Fibroblast of villous mesenchyme (primary cell): ENCODE results near the gene PPCS. TPM values are rescaled to one million over a fixed set of nuclear protein-coding genes. Genes with fewer than 3 reads are reported as not detected.
"Not testable (repeated sequence)": the region's sequence is repeated elsewhere in the genome, so short reads cannot be mapped to it uniquely, and the experiment has no call there.

Source experiments
- DNase-seq: peaks from one replicate; pipeline ENCODE4 v3.0.0-alpha.2; 2010; ENCODE audit warnings: low read depth
- H3K4me3 ChIP-seq: 2 replicates; pipeline ENCODE4 v1.5.1; 2011; ENCODE audit warnings: low read depth, mild to moderate bottlenecking, low read length
- total RNA-seq: library from RNA; depleted of rRNA; stranded (reverse); fragments of >200 nt; gene quantifications from 2 replicates; pipeline ENCODE4 v1.2.3, GENCODE V29; 2012
- TF ChIP-seq, protein P1 (sequence below): IDR thresholded peaks from 2 replicates; pipeline ENCODE4 v1.5.1; 2012; ENCODE audit warnings: low read depth, mild to moderate bottlenecking, low read length; ENCODE audit not compliant: insufficient read depth

PPCS gene
- total RNA-seq, 1 donor = 66.5 TPM

DNA sequence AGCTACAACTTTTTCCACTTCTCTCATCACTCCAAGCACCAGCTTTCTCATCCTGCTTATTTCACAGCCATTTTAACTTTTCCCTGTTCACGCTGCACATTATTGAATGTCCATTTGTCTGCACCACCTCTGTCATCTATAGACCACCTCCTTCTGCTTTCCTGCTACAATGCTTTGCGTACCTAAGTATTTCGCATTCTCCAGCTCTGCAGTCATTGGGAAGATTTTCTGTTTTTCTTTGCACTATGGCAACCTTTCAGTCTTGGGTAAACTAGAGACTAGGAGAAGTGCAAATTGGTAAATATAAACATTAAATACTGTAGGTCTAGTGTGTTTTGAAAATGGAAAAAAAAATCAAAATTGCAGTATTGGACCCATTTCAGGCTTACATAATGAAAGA lies 7.6 kb downstream of the PPCS start:
- peak overlapping the region; percentile 79 for H3K4me3 ChIP-seq
- TF ChIP-seq, protein P1, sequence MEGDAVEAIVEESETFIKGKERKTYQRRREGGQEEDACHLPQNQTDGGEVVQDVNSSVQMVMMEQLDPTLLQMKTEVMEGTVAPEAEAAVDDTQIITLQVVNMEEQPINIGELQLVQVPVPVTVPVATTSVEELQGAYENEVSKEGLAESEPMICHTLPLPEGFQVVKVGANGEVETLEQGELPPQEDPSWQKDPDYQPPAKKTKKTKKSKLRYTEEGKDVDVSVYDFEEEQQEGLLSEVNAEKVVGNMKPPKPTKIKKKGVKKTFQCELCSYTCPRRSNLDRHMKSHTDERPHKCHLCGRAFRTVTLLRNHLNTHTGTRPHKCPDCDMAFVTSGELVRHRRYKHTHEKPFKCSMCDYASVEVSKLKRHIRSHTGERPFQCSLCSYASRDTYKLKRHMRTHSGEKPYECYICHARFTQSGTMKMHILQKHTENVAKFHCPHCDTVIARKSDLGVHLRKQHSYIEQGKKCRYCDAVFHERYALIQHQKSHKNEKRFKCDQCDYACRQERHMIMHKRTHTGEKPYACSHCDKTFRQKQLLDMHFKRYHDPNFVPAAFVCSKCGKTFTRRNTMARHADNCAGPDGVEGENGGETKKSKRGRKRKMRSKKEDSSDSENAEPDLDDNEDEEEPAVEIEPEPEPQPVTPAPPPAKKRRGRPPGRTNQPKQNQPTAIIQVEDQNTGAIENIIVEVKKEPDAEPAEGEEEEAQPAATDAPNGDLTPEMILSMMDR = no peak
- DNase-seq = no peak

DNA sequence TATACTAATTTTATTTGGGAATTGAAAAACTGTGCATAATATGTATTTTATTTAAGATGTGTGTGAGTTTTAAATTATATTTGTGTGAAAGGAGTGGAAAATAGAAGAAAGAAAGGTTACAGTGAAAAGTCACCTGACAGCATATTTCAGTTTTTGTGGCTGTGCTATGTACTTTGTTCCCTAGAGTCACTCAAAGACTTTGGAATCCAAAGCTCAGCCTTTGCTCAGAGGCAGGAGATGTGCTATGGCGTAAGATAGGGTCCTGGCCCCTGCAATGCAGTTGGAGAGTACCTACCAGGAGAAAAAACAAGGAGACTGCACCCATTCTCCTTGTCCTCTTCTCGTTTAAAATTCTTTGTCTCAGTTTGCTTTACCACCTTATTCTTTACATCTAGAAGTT lies 9.7 kb downstream of the PPCS start:
- TF ChIP-seq, protein P1 = no peak
- no peak for DNase-seq
- H3K4me3 ChIP-seq = no peak overlapping the region

DNA sequence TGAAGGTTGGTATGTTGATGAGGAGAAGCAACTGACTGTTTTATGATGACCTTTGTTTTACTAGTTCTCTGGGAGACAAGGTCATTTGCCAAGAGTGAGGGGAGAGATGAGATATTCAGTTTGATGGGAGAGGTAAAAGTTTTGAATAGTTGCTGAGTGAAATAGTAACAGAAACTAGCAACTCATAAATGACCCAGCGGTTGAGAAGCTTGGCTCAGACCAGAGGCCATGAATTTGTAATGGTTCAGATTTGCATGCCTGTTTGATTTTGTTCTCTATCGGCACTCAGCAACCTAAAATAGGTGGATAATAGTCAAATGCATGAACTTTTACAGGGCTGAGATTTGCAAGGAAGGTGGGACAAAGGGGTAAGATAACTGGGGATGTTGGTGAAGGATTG lies 13.4 kb downstream of the PPCS start:
- H3K4me3 ChIP-seq = no peak overlapping the region
- no peak for DNase-seq
- TF ChIP-seq, protein P1 = no peak

DNA sequence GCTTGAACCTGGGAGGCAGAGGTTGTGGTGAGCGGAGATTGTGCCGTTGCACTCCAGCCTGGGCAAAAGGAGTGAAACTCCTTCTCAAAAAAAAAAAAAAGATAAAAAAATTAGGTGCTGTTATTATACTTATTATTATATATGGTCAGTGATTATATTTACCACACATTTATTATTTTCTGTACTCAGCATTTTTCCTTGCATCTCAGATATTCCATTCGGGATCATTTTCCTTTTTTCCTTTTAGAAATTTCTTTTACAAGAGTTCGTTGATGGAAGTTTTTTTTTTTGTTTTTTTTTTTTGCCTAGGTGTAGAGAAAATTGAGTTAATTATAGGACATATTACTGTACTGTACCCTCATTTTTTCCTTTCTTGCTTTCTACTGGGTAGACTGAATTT lies 20.3 kb downstream of the PPCS start:
- H3K4me3 ChIP-seq = no peak overlapping the region
- TF ChIP-seq, protein P1 = no peak
- no peak for DNase-seq

DNA sequence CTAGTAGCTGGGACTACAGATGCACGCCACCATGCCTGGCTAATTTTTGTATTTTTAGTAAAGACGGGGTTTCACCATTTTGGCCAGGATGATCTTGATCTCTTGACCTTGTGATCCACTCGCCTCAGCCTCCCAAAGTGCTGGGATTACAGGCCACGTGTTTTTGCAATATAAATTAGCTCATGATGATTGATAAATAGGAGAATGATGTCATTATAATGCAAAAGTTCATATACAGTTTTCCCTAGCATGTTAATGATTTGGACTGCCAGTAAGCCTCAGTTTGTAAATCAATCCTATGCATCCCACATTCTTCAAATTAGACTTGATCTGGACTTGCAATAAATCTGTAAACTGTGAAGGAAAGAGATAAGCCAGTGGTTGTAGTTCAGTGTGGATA lies 21.0 kb downstream of the PPCS start:
- H3K4me3 ChIP-seq, DNase-seq: not testable (repeated sequence)

DNA sequence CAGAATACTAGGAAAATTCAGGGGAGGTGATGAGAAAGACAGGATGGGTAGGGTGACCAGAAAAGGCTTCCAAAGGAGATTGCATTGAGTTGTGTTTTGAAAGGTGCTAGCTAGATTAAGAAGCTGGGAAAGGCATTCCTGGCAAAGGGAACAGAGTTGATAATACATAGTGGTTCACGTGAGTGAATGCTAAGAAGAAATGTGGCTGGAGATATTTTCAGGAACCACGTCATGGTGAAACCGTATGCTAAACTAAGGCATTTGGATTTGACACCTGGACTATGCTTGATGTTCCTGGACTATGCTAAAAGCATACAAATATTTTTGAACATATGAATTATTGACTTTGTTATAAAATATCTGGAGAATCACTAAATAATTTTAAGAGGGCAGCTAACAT lies 21.4 kb downstream of the PPCS start:
- DNase-seq = no peak
- no peak overlapping the region for H3K4me3 ChIP-seq
- TF ChIP-seq, protein P1 = no peak

DNA sequence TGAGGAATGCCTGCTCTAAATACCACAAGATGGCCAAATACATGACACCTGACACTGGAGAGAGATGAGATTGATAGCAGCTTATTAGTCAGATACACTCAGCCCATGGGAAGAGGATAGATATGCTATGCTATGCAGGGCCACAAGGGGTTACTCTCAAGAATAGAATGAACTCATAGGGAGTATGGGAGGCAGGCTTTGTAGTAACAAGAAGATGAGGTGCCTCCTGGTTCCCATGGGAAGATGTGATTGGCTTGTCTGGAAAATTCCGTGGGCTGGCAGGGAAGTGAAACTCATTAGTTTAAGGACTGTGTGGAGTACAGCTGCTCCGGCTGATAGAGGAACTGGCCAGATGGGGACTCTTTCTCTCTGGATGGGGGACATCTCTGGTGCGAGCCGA lies 23.3 kb downstream of the PPCS start:
- H3K4me3 ChIP-seq = no peak overlapping the region
- DNase-seq = no peak

More for the DNA sequence above, 23.3 kb downstream of the PPCS start:
- TF ChIP-seq, protein P1 = no peak
